Duodenal mucosa (tissue), 2 donors: ENCODE data around the gene DBI.

Experiments used
- H3K27ac ChIP-seq: one replicate; pipeline ENCODE4 v1.7.0; 2013; ENCODE audit warnings: low read depth, low read length
- H3K27me3 ChIP-seq, 2 donors: one replicate each; pipeline ENCODE4 v1.7.0; 2013; ENCODE audit warnings: low read length in 2 of 2, control low read depth in 1 of 2; ENCODE audit not compliant: insufficient read depth in 2 of 2, control insufficient read depth in 1 of 2
- H3K36me3 ChIP-seq, 2 donors: one replicate each; pipeline ENCODE4 v1.7.0; 2013; ENCODE audit warnings: low read length in 2 of 2, control low read depth in 1 of 2; ENCODE audit not compliant: insufficient read depth in 2 of 2, control insufficient read depth in 1 of 2
- H3K4me1 ChIP-seq, 2 donors: one replicate each; pipeline ENCODE4 v1.7.0; 2013; ENCODE audit warnings: low read length in 2 of 2, control low read depth in 1 of 2; ENCODE audit not compliant: insufficient read depth in 2 of 2, control insufficient read depth in 1 of 2
- H3K4me3 ChIP-seq, 2 donors: one replicate each; pipeline ENCODE4 v1.7.0; 2013; ENCODE audit warnings: low read length in 2 of 2, low read depth in 1 of 2
- H3K9ac ChIP-seq, 2 donors: one replicate each; pipeline ENCODE4 v1.7.0; 2013; ENCODE audit warnings: low read length in 2 of 2, low read depth in 1 of 2
- H3K9me3 ChIP-seq, 2 donors: one replicate each; pipeline ENCODE4 v1.7.0; 2013; ENCODE audit warnings: low read length in 2 of 2, control low read depth in 1 of 2; ENCODE audit not compliant: control insufficient read depth in 1 of 2

Gene DBI

GRCh38 chr2:119366649-119367471 is at the start of gene DBI, which contains the start of gene C2orf76:
Gene DBI, plus strand, starts transcription at chr2:119366977. Its CDS starts 75 bp downstream, at chr2:119367052.
Gene C2orf76, minus strand, starts transcription at chr2:119366834. Its CDS starts 26,875 bp downstream, at chr2:119339959.
- peak within 1 kb of the TSS; percentile 92 to 95 for H3K4me3 ChIP-seq
- H3K27me3 ChIP-seq = no peaks in the 10 kb centered on the region
- H3K36me3 ChIP-seq = peaks cover 26 to 36% of the 10 kb centered on the region in 2 donors
- peak within 1 kb of the TSS; percentile 74 for H3K27ac ChIP-seq
- peak within 1 kb of the TSS; percentile 86 to 91 for H3K9ac ChIP-seq
- H3K9me3 ChIP-seq = no peaks in the 10 kb centered on the region
- peaks cover 28 to 33% of the 10 kb centered on the region in 2 donors for H3K4me1 ChIP-seq

DNA sequence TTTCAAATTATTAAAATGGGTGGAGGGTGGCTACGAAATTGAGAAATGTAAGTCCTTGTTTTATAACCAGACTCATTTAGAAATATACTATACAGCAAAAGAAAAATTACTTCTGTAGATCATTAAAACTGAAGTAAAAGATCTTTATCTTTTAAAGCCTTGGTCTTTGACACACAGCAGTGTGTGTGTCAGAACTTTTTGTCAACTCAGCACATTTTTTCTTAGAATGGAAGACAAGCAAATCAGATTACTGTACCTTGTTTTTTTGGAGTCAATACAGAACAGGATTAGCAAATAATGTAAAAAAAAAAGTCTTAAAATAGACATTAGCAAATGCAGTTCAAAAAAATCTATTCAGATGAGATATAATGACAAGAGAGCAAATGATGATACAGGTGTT is 49.2 kb upstream of the DBI start:
- Histone ChIP-seq H3K4me1 (peaks cover 7 to 21% of the 10 kb centered on the region in 2 donors), H3K36me3 (no peaks in the 10 kb centered on the region), H3K27ac (no peak overlapping the region), H3K9me3 (no peaks in the 10 kb centered on the region), H3K27me3 (no peaks in the 10 kb centered on the region), H3K4me3 (no peak overlapping the region), H3K9ac (no peak overlapping the region)

DNA sequence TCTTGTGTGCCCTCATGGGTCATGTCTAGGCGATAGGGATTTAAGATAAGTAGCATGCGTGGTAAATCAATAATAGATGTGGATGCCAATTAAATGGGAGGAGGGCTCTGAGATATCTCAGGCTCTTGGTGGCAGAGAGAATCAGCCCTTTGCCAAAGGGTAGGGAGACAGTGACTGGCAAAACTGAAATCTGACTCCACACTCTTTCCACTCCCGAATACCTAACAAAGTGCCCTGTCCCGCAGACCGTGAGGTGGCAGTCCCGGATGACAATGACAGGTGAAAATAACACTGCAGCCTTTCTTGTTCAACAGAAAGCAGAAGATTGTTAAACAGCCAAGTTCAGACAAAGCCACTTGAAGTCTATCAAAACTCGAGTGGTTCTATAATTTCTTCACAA is 47.2 kb upstream of the DBI start:
- Histone ChIP-seq H3K27me3 (no peaks in the 10 kb centered on the region), H3K4me3 (no peak overlapping the region), H3K9ac (no peak overlapping the region), H3K36me3 (no peaks in the 10 kb centered on the region), H3K9me3 (no peaks in the 10 kb centered on the region), H3K27ac (no peak overlapping the region), H3K4me1 (peaks cover 9 to 19% of the 10 kb centered on the region in 2 donors)

GRCh38 chr2:119323459-119323858 is 43.3 kb upstream of the DBI start:
- no peak overlapping the region for H3K9ac ChIP-seq
- no peaks in the 10 kb centered on the region for H3K36me3 ChIP-seq
- H3K4me1 ChIP-seq = peaks cover 6 to 7% of the 10 kb centered on the region in 2 donors
- H3K9me3 ChIP-seq = no peaks in the 10 kb centered on the region
- H3K4me3 ChIP-seq = no peak overlapping the region
- no peaks in the 10 kb centered on the region for H3K27me3 ChIP-seq
- H3K27ac ChIP-seq = no peak overlapping the region

DNA sequence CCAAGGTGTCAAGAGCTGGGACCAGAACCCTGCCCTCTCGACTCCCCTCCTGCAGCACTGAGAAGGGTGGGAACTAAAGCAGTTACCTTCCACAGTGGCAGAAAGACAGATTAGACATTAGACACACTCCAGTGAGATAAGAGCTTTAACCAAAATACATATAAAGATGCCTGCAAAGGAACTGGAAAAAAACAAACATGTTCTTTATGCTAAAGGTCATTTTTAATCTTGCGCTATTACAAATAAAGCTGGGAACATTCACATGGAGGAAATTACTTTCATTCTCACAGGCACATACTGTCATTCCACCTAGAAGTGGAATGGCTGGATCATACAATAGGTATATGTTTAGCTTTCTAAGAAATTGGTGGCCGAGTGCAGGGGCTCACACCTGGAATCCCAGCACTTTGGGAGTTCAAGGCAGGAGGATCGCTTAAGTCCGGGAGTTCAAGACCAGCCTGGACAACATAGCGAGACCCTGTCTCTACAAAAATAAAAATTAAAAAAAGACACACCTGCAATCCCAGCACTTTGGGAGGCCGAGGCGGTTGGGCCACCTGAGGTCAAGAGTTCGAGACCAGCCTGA is 42.0 kb upstream of the DBI start:
- Histone ChIP-seq H3K9me3 (no peaks in the 10 kb centered on the region), H3K27me3 (no peaks in the 10 kb centered on the region), H3K27ac (no peak overlapping the region), H3K4me1 (peaks cover 0 to 7% of the 10 kb centered on the region in 2 donors), H3K9ac (no peak overlapping the region), H3K4me3 (peak overlapping the region in 1 of 2 donors; percentile 1), H3K36me3 (no peaks in the 10 kb centered on the region)

- H3K27ac ChIP-seq = no peak overlapping the region
- no peak overlapping the region for H3K9ac ChIP-seq
- no peak overlapping the region for H3K4me3 ChIP-seq
- no peaks in the 10 kb centered on the region for H3K36me3 ChIP-seq
- H3K4me1 ChIP-seq = peaks cover 0 to 7% of the 10 kb centered on the region in 2 donors
- H3K9me3 ChIP-seq = no peaks in the 10 kb centered on the region
- no peaks in the 10 kb centered on the region for H3K27me3 ChIP-seq
These were observed 39.8 kb upstream of the DBI start for GRCh38 chr2:119326938-119327337.

- Histone ChIP-seq H3K9me3 (no peaks in the 10 kb centered on the region), H3K9ac (no peak overlapping the region), H3K27ac (no peak overlapping the region), H3K4me3 (no peak overlapping the region), H3K36me3 (no peaks in the 10 kb centered on the region), H3K4me1 (peaks cover 0 to 7% of the 10 kb centered on the region in 2 donors), H3K27me3 (no peaks in the 10 kb centered on the region)
These were observed 39.3 kb upstream of the DBI start for GRCh38 chr2:119327431-119327830.

GRCh38 chr2:119332953-119333352 is 33.8 kb upstream of the DBI start:
- no peaks in the 10 kb centered on the region for H3K36me3 ChIP-seq
- no peak overlapping the region for H3K9ac ChIP-seq
- no peaks in the 10 kb centered on the region for H3K9me3 ChIP-seq
- no peaks in the 10 kb centered on the region for H3K27me3 ChIP-seq
- no peak overlapping the region for H3K27ac ChIP-seq
- H3K4me1 ChIP-seq = no peaks in the 10 kb centered on the region
- no peak overlapping the region for H3K4me3 ChIP-seq

GRCh38 chr2:119333360-119333759 is 33.4 kb upstream of the DBI start:
- H3K36me3 ChIP-seq = no peaks in the 10 kb centered on the region

GRCh38 chr2:119333833-119334232 is 32.9 kb upstream of the DBI start:
- Histone ChIP-seq H3K27me3 (no peaks in the 10 kb centered on the region), H3K27ac (no peak overlapping the region), H3K9ac (no peak overlapping the region), H3K9me3 (no peaks in the 10 kb centered on the region), H3K36me3 (no peaks in the 10 kb centered on the region), H3K4me1 (no peaks in the 10 kb centered on the region), H3K4me3 (no peak overlapping the region)

More at GRCh38 chr2:119333360-119333759, 33.4 kb upstream of the DBI start:
- H3K4me1 ChIP-seq = no peaks in the 10 kb centered on the region
- no peaks in the 10 kb centered on the region for H3K27me3 ChIP-seq
- no peak overlapping the region for H3K27ac ChIP-seq
- H3K9me3 ChIP-seq = no peaks in the 10 kb centered on the region
- H3K9ac ChIP-seq = no peak overlapping the region
- H3K4me3 ChIP-seq = no peak overlapping the region
